Calu3 (cell line): ENCODE results near the gene TRPM7. TPM values are rescaled to one million over a fixed set of nuclear protein-coding genes. Genes with fewer than 3 reads are reported as not detected.
"Not testable (repeated sequence)": the region's sequence is repeated elsewhere in the genome, so short reads cannot be mapped to it uniquely, and the experiment has no call there.

Experiments
- BruUV-seq: library from RNA; stranded (reverse); fragments of 400-500 nt; replicated peaks from 2 replicates; lab custom pipeline; 2021; lab: Mats Ljungman, UMichigan
- CTCF ChIA-PET: fragments of 300-600 bp; sonication (Branson Sonifier 250); formaldehyde crosslinking; loops from one replicate; lab custom pipeline; 2022; ENCODE audit warnings: antibody characterized with exemption; lab: Charles Lee
- DNase-seq: peaks from one replicate; pipeline ENCODE4 v3.0.0; 2022
- H3K27ac Mint-ChIP-seq: one replicate; pipeline ENCODE4 v1.8.0; 2022; ENCODE audit warnings: mixed read lengths; ENCODE audit not compliant: unreplicated experiment
- H3K27me3 Mint-ChIP-seq: one replicate; pipeline ENCODE4 v1.8.0; 2022; ENCODE audit warnings: mixed read lengths; ENCODE audit not compliant: unreplicated experiment
- H3K36me3 Mint-ChIP-seq: one replicate; pipeline ENCODE4 v1.8.0; 2022; ENCODE audit warnings: mild to moderate bottlenecking, moderate library complexity, mixed read lengths; ENCODE audit not compliant: insufficient read depth, unreplicated experiment
- H3K4me1 Mint-ChIP-seq: one replicate; pipeline ENCODE4 v1.8.0; 2022; ENCODE audit warnings: mild to moderate bottlenecking, low read depth, mixed read lengths; ENCODE audit not compliant: unreplicated experiment
- H3K4me3 Mint-ChIP-seq: one replicate; pipeline ENCODE4 v1.8.0; 2022; ENCODE audit warnings: mild to moderate bottlenecking, low read depth, moderate library complexity, mixed read lengths; ENCODE audit not compliant: unreplicated experiment
- H3K9me3 Mint-ChIP-seq: one replicate; pipeline ENCODE4 v1.8.0; 2022; ENCODE audit warnings: low read depth, mixed read lengths; ENCODE audit not compliant: unreplicated experiment
- intact Hi-C: fragments of 100-400 bp; cut with micrococcal nuclease; formaldehyde crosslinking; loops from one replicate; pipeline ENCODE4 v1.10.0; 2022; ENCODE audit not compliant: unreplicated experiment
- total RNA-seq: library from RNA; stranded (reverse); gene quantifications from 2 replicates; pipeline ENCODE4 v1.2.3, GENCODE V29; 2022
- TF ChIP-seq, protein P1 (sequence below): fragments of 200-600 bp; IDR thresholded peaks from one replicate; pipeline ENCODE4 v1.8.0; 2022; ENCODE audit warnings: antibody characterized with exemption; ENCODE audit not compliant: unreplicated experiment

Gene TRPM7
- total RNA-seq, 1 experiment from 2014 or later, result 48.2 TPM

- Mint-ChIP-seq H3K36me3 (no peaks in the 10 kb centered on the region), H3K27ac (no peak overlapping the region), H3K4me3 (no peak overlapping the region), H3K27me3 (no peaks in the 10 kb centered on the region), H3K9me3 (no peaks in the 10 kb centered on the region), H3K4me1 (no peaks in the 10 kb centered on the region)
- intact Hi-C loops, result no loop called here
- no peak for DNase-seq
- CTCF ChIA-PET, result no interaction called here
- BruUV-seq, result no TSS peak
- TF ChIP-seq, protein P1, sequence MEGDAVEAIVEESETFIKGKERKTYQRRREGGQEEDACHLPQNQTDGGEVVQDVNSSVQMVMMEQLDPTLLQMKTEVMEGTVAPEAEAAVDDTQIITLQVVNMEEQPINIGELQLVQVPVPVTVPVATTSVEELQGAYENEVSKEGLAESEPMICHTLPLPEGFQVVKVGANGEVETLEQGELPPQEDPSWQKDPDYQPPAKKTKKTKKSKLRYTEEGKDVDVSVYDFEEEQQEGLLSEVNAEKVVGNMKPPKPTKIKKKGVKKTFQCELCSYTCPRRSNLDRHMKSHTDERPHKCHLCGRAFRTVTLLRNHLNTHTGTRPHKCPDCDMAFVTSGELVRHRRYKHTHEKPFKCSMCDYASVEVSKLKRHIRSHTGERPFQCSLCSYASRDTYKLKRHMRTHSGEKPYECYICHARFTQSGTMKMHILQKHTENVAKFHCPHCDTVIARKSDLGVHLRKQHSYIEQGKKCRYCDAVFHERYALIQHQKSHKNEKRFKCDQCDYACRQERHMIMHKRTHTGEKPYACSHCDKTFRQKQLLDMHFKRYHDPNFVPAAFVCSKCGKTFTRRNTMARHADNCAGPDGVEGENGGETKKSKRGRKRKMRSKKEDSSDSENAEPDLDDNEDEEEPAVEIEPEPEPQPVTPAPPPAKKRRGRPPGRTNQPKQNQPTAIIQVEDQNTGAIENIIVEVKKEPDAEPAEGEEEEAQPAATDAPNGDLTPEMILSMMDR, result no peak
These were observed 11.5 kb upstream of the TRPM7 start for GRCh38 chr15:50698101-50698500.

DNA sequence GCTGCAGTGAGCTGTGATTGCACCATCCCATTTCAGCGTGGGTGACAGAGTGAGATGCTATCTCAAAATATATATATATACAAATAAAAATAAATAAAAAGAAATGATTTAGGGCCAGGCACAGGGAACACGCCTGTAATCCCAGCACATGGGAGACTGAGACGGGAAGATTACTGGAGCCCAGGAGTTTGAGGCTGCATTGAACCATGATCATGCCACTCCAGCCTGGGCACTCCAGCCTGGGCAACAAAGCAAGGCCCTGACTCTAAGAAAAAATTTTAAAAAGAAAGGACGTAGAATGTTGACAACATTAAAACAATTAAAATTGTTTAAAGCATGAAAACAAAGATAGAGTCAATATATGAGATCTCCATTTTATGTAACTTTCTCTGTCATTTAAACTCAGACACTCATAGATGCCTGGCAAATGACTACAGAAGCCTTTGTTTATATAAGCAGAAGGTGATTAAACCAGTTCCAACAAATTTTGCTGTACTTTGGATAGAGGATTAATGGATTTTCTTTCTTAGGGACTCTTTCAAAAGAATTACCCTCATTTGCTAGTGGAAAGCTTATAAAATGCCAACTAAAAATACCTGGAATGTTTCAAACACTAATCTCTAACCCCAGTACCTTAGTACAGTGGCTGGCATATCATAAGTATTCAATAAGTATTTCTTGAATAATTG is 10.7 kb upstream of the TRPM7 start:
- TF ChIP-seq, protein P1, result no peak
- intact Hi-C loops, result no loop called here
- no peak for DNase-seq
- H3K27me3 Mint-ChIP-seq, result no peaks in the 10 kb centered on the region
- no peaks in the 10 kb centered on the region for H3K9me3 Mint-ChIP-seq
- H3K27ac Mint-ChIP-seq, result no peak overlapping the region
- H3K4me1 Mint-ChIP-seq, result no peaks in the 10 kb centered on the region
- no peaks in the 10 kb centered on the region for H3K36me3 Mint-ChIP-seq
- no TSS peak for BruUV-seq
- CTCF ChIA-PET, result no interaction called here
- H3K4me3 Mint-ChIP-seq, result no peak overlapping the region

DNA sequence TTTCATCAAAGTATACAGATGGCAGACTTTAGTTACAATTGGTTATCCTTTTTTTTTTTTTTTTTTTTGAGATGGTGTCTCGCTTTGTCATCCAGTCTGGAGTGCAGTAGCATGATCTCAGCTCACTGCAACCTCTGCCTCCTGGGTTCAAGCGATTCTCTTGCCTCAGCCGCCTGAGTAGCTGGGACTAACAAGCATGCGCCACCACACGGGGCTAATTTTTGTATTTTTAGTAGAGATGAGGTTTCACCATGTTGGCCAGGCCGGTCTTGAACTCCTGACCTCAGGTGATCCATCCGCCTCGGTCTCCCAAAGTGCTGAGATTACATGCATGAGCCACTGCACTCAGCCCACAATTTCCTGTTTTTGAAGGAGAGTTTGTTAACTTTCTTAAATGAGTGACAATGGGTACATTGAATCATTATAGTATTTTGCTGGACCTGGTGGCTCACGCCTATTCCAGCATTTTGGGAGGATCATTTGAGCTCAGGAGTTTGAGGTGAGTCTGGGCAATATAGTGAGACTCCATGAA is 8.1 kb upstream of the TRPM7 start:
- H3K27ac Mint-ChIP-seq, BruUV-seq, H3K27me3 Mint-ChIP-seq, H3K4me3 Mint-ChIP-seq, intact Hi-C loops, DNase-seq, H3K9me3 Mint-ChIP-seq, H3K4me1 Mint-ChIP-seq, H3K36me3 Mint-ChIP-seq: not testable (repeated sequence)
- CTCF ChIA-PET, result interaction anchor here (0.7 kb wide), 1 partner anchor 96 kb away, joined by 8 read pairs; no protein-coding TSS in a partner anchor

- Mint-ChIP-seq H3K4me1 (peaks cover 25% of the 10 kb centered on the region), H3K36me3 (peaks cover 34% of the 10 kb centered on the region), H3K27me3 (no peaks in the 10 kb centered on the region), H3K4me3 (peak overlapping the region; percentile 100), H3K27ac (peak overlapping the region; percentile 58), H3K9me3 (no peaks in the 10 kb centered on the region)
- no peak for DNase-seq
- TSS peak; percentile 90 for BruUV-seq
- CTCF ChIA-PET, result interaction anchor here (0.6 kb wide), 1 partner anchor 95 kb away, joined by 4 read pairs; no protein-coding TSS in a partner anchor
- intact Hi-C loops, result no loop called here
- TF ChIP-seq, protein P1, result no peak
These were observed 805 bp upstream of the TRPM7 start for GRCh38 chr15:50687302-50687902.
